ENCODE data around the gene DGAT2.

DNA sequence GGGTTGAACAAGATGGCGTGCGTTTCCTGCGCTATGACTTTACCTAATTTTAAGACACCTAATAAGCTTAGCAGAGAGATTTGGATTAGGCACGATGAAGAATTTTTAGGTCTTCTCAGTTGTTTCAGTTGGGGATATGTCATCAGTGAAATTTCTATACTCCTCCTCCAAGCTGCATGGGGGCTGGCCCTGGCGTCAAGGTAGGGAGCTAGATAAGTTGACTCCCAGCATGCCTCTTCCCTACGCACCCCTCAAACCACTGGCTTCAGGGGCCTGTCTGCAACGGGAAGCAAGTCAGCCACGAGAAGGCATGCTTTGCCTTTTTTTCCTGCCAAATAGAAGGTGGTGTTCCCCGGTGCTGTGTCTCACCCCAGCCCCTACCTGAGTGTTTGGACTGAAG is 13.3 kb downstream of the DGAT2 start:
- TF ChIP-seq, protein P1, sequence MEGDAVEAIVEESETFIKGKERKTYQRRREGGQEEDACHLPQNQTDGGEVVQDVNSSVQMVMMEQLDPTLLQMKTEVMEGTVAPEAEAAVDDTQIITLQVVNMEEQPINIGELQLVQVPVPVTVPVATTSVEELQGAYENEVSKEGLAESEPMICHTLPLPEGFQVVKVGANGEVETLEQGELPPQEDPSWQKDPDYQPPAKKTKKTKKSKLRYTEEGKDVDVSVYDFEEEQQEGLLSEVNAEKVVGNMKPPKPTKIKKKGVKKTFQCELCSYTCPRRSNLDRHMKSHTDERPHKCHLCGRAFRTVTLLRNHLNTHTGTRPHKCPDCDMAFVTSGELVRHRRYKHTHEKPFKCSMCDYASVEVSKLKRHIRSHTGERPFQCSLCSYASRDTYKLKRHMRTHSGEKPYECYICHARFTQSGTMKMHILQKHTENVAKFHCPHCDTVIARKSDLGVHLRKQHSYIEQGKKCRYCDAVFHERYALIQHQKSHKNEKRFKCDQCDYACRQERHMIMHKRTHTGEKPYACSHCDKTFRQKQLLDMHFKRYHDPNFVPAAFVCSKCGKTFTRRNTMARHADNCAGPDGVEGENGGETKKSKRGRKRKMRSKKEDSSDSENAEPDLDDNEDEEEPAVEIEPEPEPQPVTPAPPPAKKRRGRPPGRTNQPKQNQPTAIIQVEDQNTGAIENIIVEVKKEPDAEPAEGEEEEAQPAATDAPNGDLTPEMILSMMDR (conservative IDR thresholded peaks at IDR 0.05) = no peak
- no peak for TF ChIP-seq ZFX (IDR thresholded peaks at IDR 0.05)

All from C4-2B (cell line).